ENCODE data around the gene SARS2. TPM values are rescaled to one million over a fixed set of nuclear protein-coding genes. Genes with fewer than 3 reads are reported as not detected.

SARS2 gene
- 10.1 and 14.4 TPM in 2 replicates for total RNA-seq

GRCh38 chr19:38929929-38930775 lies at the start of gene SARS2:
SARS2 (minus strand) TSS chr19:38930763; CDS start chr19:38930736, 27 bp downstream.

GRCh38 chr19:38975214-38975860 lies 44.8 kb upstream of the SARS2 start, which contains the start of gene FBXO17:
FBXO17 (minus strand) TSS chr19:38975742; CDS start chr19:38950319, 25,423 bp downstream.

GRCh38 chr19:38930776-38931520 lies 385 bp upstream of the SARS2 start, which contains the start of gene MRPS12:
MRPS12 (plus strand) TSS chr19:38930944; CDS start chr19:38931295, 351 bp downstream.

GRCh38 chr19:38899447-38900201 lies 30.9 kb downstream of the SARS2 start, which contains the start of the genes NFKBIB and SIRT2:
NFKBIB (plus strand) TSS chr19:38899969; CDS start chr19:38900033, 64 bp downstream.
SIRT2 (minus strand) TSS chr19:38899618; CDS start chr19:38899521, 97 bp downstream.

GRCh38 chr19:38877781-38878574 lies 52.6 kb downstream of the SARS2 start, which contains the start of gene RINL:
RINL (minus strand) TSS chr19:38878275; CDS start chr19:38876742, 1,533 bp downstream.

Other genes starting within 250 kb of the SARS2 start
- 0.30 and 0.46 TPM in 2 replicates for gene CAPN12, start 186.3 kb downstream of the SARS2 start, total RNA-seq
- gene LGALS7, start 157.2 kb downstream of the SARS2 start, total RNA-seq = not detected in 2 replicates
- not detected in 2 replicates for gene LGALS7B, start 141.6 kb downstream of the SARS2 start, total RNA-seq
- not detected in 2 replicates for gene LGALS4, start 117.8 kb downstream of the SARS2 start, total RNA-seq
- gene ECH1, start 99.0 kb downstream of the SARS2 start, total RNA-seq = 14.1 and 17.5 TPM in 2 replicates
- 128 and 209 TPM in 2 replicates for gene HNRNPL, start 80.8 kb downstream of the SARS2 start, total RNA-seq
- gene RINL, start 52.5 kb downstream of the SARS2 start, total RNA-seq = 1.2 and 3.9 TPM in 2 replicates
- gene SIRT2, start 31.1 kb downstream of the SARS2 start, total RNA-seq = 40.7 and 55.2 TPM in 2 replicates
- gene NFKBIB, start 30.8 kb downstream of the SARS2 start, total RNA-seq = 8.9 and 15.7 TPM in 2 replicates
- not detected in 2 replicates for gene CCER2, start 18.6 kb downstream of the SARS2 start, total RNA-seq
- gene MRPS12, start 181 bp upstream of the SARS2 start, total RNA-seq = 27.3 and 28.2 TPM in 2 replicates
- 19.6 and 21.5 TPM in 2 replicates for gene FBXO17, start 45.0 kb upstream of the SARS2 start, total RNA-seq
- gene FBXO27, start 101.8 kb upstream of the SARS2 start, total RNA-seq = 3.3 and 6.4 TPM in 2 replicates
- gene ACP7, start 153.6 kb upstream of the SARS2 start, total RNA-seq = under 0.01 and 0.65 TPM in 2 replicates
- 11.3 and 22.0 TPM in 2 replicates for gene PAK4, start 195.0 kb upstream of the SARS2 start, total RNA-seq

Data from smooth muscle cell of the umbilical artery (primary cell).